ENCODE data around the gene TBL1XR1.

The TBL1XR1 gene

DNA sequence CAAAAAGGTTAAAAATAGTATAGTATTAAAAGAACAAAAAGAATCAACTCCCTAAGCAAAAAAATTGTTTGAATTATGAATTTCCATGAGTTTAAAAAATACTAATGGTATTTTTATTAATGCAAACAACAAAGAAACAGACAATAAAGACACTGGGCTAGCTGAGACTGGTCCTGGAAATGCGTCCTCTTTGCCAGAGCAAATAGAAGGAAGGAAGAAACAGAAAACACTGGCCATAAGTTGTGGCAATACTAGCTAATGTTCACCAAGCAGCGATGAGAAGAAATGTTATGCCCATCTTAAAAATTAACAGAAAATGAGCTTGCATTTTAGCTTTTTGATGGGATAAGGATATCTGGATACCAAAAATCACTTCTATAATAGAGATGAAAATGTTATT is 88.6 kb downstream of the TBL1XR1 start:
- no peak overlapping the region for H3K4me3 ChIP-seq (ENCODE audit: low read depth, low read length)
- TF ChIP-seq, protein P1, sequence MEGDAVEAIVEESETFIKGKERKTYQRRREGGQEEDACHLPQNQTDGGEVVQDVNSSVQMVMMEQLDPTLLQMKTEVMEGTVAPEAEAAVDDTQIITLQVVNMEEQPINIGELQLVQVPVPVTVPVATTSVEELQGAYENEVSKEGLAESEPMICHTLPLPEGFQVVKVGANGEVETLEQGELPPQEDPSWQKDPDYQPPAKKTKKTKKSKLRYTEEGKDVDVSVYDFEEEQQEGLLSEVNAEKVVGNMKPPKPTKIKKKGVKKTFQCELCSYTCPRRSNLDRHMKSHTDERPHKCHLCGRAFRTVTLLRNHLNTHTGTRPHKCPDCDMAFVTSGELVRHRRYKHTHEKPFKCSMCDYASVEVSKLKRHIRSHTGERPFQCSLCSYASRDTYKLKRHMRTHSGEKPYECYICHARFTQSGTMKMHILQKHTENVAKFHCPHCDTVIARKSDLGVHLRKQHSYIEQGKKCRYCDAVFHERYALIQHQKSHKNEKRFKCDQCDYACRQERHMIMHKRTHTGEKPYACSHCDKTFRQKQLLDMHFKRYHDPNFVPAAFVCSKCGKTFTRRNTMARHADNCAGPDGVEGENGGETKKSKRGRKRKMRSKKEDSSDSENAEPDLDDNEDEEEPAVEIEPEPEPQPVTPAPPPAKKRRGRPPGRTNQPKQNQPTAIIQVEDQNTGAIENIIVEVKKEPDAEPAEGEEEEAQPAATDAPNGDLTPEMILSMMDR (IDR thresholded peaks at IDR 0.05; ENCODE audit: borderline replicate concordance, insufficient read depth, low read depth, low read length) = no peak

- TF ChIP-seq, protein P1 (IDR thresholded peaks at IDR 0.05; ENCODE audit: borderline replicate concordance, insufficient read depth, low read depth, low read length) = no peak
- H3K4me3 ChIP-seq (ENCODE audit: low read depth, low read length) = no peak overlapping the region
Observed at GRCh38 chr3:177107461-177108239, 89.6 kb downstream of the TBL1XR1 start.

GRCh38 chr3:177106594-177106993 is 90.7 kb downstream of the TBL1XR1 start:
- TF ChIP-seq, protein P1 (IDR thresholded peaks at IDR 0.05; ENCODE audit: borderline replicate concordance, insufficient read depth, low read depth, low read length) = no peak
- H3K4me3 ChIP-seq (ENCODE audit: low read depth, low read length) = no peak overlapping the region

DNA sequence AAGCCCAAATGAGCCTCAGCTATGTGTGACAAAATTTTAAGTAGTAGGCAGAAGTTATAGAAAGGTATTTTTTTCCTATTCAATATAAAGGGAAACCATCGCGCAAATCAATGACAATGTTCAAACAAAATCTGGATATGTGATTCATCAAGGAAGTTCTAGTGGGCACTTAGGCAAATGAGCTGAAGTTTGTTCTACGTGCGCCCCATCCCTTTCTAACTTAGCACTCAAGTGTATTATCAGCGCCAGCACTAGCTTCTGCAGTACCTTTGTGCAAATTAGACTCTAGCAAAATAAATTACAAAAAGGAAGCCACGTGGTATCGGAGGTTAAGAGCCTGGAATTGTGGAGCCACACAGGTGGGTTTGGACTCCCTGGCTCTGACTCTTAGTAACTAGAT is 91.1 kb downstream of the TBL1XR1 start:
- TF ChIP-seq, protein P1 (IDR thresholded peaks at IDR 0.05; ENCODE audit: borderline replicate concordance, insufficient read depth, low read depth, low read length) = no peak
- H3K4me3 ChIP-seq (ENCODE audit: low read depth, low read length) = no peak overlapping the region

DNA sequence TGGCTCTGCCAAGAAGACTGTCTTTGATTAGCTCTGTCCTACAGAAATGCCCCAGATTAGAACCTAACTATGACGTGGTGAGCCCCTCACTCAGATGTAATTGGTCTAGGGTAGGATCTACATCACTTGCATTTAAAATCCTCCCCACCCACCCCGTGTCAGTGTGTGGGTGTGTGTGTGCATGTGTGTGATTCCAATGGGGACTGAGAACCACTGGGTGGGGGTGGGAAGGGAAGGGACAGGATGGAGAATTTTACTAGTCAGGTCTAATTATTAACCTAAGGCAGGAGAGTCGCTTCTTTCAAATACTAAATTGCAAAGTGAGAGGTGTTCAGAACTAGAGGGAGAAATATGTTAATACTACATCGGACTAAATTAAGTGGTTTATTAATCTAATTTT is 91.7 kb downstream of the TBL1XR1 start:
- H3K4me3 ChIP-seq (ENCODE audit: low read depth, low read length) = no peak overlapping the region
- TF ChIP-seq, protein P1 (IDR thresholded peaks at IDR 0.05; ENCODE audit: borderline replicate concordance, insufficient read depth, low read depth, low read length) = no peak

DNA sequence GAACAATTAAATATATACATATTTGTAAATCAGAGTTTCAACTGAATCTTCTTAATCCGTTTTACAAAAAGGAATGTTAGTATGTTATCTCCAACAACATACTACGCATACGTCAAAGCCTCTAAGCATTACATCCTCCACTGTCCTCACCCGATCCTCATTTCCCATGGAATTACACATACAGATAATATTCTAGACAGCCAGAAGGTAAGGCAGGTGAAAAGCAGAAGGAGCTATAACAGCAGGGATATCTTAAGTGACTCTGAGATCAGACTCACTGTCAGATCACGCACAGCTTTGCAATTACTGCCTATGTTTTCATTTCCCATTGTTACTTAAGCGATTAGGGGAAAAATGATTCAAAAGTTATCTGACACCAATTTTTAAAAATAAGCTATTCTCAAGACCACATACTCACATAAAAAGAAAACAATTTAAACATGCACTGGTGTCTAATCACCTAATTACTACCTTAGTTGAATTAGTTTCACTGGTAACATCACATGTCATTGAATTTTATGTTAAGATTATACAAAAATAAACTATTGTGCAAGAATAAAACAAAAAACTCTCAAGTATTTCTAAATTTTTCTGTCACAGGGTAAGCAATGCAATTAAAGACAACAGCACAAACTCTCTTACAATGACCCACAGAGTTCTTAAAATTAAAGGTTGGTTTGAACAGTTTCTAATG is 92.8 kb downstream of the TBL1XR1 start:
- TF ChIP-seq, protein P1 (IDR thresholded peaks at IDR 0.05; ENCODE audit: borderline replicate concordance, insufficient read depth, low read depth, low read length) = no peak
- no peak overlapping the region for H3K4me3 ChIP-seq (ENCODE audit: low read depth, low read length)

- TF ChIP-seq, protein P1 (IDR thresholded peaks at IDR 0.05; ENCODE audit: borderline replicate concordance, insufficient read depth, low read depth, low read length) = no peak
Observed at GRCh38 chr3:177102553-177102952, 94.7 kb downstream of the TBL1XR1 start.

More at GRCh38 chr3:177102553-177102952, 94.7 kb downstream of the TBL1XR1 start:
- no peak overlapping the region for H3K4me3 ChIP-seq (ENCODE audit: low read depth, low read length)

All from GM12875 (cell line).